Choroid plexus epithelial cell (primary cell): ENCODE measurements around the gene SPINK5.

Experiments used
- DNase-seq: peaks from one replicate; pipeline ENCODE4 v3.0.0-alpha.2; 2010; ENCODE audit warnings: low read depth
- H3K4me3 ChIP-seq: 2 replicates; pipeline ENCODE4 v1.5.1; 2011; ENCODE audit warnings: low read depth, mild to moderate bottlenecking, control low read depth, low read length, moderate library complexity
- TF ChIP-seq, protein P1 (sequence below): conservative IDR thresholded peaks from 2 replicates; pipeline ENCODE4 v1.5.1; 2011; ENCODE audit warnings: low read depth, mild to moderate bottlenecking, control low read depth, inconsistent platforms, low read length, moderate library complexity

The SPINK5 gene

GRCh38 chr5:148152781-148153180 is 89.0 kb downstream of the SPINK5 start:
- no peak overlapping the region for H3K4me3 ChIP-seq
- TF ChIP-seq, protein P1, sequence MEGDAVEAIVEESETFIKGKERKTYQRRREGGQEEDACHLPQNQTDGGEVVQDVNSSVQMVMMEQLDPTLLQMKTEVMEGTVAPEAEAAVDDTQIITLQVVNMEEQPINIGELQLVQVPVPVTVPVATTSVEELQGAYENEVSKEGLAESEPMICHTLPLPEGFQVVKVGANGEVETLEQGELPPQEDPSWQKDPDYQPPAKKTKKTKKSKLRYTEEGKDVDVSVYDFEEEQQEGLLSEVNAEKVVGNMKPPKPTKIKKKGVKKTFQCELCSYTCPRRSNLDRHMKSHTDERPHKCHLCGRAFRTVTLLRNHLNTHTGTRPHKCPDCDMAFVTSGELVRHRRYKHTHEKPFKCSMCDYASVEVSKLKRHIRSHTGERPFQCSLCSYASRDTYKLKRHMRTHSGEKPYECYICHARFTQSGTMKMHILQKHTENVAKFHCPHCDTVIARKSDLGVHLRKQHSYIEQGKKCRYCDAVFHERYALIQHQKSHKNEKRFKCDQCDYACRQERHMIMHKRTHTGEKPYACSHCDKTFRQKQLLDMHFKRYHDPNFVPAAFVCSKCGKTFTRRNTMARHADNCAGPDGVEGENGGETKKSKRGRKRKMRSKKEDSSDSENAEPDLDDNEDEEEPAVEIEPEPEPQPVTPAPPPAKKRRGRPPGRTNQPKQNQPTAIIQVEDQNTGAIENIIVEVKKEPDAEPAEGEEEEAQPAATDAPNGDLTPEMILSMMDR: no peak
- DNase-seq: no peak

DNA sequence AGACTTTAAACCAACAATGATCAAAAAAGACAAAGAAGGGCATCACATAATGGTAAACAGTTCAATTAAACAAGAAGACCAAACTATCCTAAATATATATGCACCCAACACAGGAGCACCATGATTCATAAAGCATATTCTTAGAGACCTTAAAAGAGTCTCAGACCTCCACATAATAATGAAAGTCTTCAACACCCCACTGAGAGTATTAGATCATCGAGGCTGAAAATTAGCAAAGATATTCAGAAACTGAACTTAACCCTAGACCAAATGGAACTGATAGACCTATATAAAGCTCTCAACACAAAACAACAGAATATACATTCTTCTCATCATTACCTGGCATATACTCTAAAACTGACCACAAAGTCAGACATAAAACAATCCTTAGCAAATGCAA is 92.8 kb downstream of the SPINK5 start:
- H3K4me3 ChIP-seq: no peak overlapping the region
- TF ChIP-seq, protein P1: no peak
- no peak for DNase-seq

DNA sequence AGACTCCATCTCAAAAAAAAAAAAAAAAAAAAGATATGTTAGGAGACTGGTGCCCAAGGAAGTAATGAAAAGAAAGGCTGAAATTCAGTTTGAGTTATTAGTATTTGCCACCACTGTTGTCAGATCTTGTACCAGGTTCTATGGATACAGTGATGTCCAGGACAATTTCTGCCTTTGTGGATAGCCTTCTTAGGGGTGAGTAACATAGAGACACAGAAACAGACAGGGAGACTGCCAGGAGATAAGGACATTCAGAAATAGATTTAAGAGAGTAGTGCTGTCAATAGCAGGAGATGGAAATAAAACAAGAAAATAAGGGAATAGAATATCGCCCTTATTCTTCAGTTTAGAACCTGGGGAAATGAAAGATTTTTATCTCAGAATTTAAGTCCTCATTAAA is 98.3 kb downstream of the SPINK5 start:
- TF ChIP-seq, protein P1: no peak
- no peak overlapping the region for H3K4me3 ChIP-seq
- no peak for DNase-seq

DNA sequence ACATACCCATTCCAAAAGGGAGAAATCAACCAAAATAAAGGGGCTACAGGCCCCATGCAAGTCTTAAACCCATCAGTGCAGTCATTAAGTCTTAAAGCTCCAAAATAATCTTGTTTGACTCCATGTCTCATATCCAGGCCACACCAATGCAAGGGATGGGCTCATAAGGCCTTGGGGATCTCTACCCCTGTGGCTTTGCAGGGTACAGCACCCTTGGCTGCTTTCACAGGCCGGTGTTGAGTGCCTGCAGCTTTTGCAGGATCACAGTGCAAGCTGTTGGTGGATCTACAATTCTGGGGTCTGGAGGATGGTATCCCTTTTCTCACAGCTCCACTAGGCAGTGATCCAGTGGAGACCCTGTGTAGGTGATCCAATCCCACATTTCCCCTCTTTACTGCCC is 99.6 kb downstream of the SPINK5 start:
- DNase-seq: no peak
- H3K4me3 ChIP-seq: no peak overlapping the region
- TF ChIP-seq, protein P1: no peak

- H3K4me3 ChIP-seq: no peak overlapping the region
- TF ChIP-seq, protein P1: no peak
- DNase-seq: no peak
These were observed 102.9 kb downstream of the SPINK5 start for GRCh38 chr5:148166550-148167283.

DNA sequence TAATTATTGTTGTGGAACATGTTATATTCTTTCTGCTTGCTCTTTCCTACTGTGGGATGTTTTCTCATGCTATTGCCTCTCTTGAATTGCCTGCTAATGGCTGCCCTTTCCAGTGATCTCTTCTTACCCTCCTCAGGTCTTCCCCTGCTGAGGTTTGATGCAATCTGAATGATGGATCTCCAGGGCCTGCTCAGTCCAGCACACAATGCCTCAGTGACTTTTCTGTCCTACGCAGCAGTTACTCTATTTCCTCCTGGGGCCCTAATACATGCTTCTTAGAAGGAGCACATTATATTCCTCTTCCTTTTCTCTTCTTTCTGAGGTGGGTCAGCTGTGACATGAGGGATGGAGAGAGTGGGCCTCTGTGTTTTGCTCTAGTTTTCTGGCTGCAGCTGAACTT is 104.5 kb downstream of the SPINK5 start, which contains the start of gene SPINK14:
Gene SPINK14, plus strand, starts transcription at position 301 of the 400 bp plus-strand sequence. CDS start 1,187 bp downstream, outside the sequence.
- TF ChIP-seq, protein P1: no peak
- no peak for DNase-seq
- H3K4me3 ChIP-seq: no peak within 1 kb of the TSS

DNA sequence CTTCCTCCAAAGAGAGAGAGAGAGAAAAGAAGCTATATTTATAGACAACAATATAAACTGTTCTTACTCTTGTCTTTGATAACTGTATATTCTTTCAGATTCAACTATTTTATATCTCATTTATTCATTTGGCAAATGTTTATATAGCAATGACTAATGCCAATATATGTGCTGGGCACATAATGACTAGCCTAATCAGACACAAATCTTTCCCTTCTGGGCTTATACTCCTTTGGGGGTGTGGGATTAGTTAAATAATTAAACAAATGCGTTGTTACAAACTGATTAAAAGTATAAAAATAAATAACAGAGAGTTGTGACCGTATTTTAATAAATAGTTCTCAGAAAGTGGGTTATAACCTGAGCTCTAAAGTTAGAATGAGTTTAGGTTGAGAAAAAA is 108.6 kb downstream of the SPINK5 start:
- H3K4me3 ChIP-seq: no peak overlapping the region
- no peak for DNase-seq
- TF ChIP-seq, protein P1: no peak
